Activated CD8-positive, alpha-beta memory T cell treated with anti-CD3 and anti-CD28 coated beads, Interleukin-2, amount 10 ng/mL, durations not matched to agents 7 days and 5 days (primary cell): ENCODE data around the gene FSTL4. TPM values are rescaled to one million over a fixed set of nuclear protein-coding genes. Genes with fewer than 3 reads are reported as not detected.
A peak's percentile ranks its signal among the peaks of the same experiment; 100 is the strongest.

Experiments used
- ATAC-seq: fragments of 150-1000 bp; cut with Tn5 transposase; one replicate; pipeline ENCODE4 v1.10.0; 2021; ENCODE audit warnings: moderate library complexity
- CTCF ChIA-PET: fragments of 350-600 bp; sonication (Branson Sonifier 250); formaldehyde crosslinking; loops from one replicate; lab custom pipeline; 2021; ENCODE audit warnings: antibody characterized with exemption; lab: Charles Lee
- DNase-seq: peaks from one replicate; pipeline ENCODE4 v3.0.0-alpha.2; 2020
- H3K27ac Mint-ChIP-seq: one replicate; pipeline ENCODE4 v1.8.0; 2021; ENCODE audit warnings: mild to moderate bottlenecking, mixed read lengths
- H3K27me3 Mint-ChIP-seq: one replicate; pipeline ENCODE4 v1.8.0; 2021; ENCODE audit warnings: mixed read lengths
- H3K36me3 Mint-ChIP-seq: one replicate; pipeline ENCODE4 v1.8.0; 2021; ENCODE audit warnings: mild to moderate bottlenecking, mixed read lengths
- H3K4me1 Mint-ChIP-seq: one replicate; pipeline ENCODE4 v1.8.0; 2021; ENCODE audit warnings: mixed read lengths
- H3K4me3 Mint-ChIP-seq: one replicate; pipeline ENCODE4 v1.8.0; 2021; ENCODE audit warnings: mild to moderate bottlenecking, moderate library complexity, mixed read lengths
- H3K9me3 Mint-ChIP-seq: one replicate; pipeline ENCODE4 v1.8.0; 2022; ENCODE audit warnings: low read depth, mixed read lengths
- total RNA-seq, 2 experiments: library from RNA; stranded (reverse); gene quantifications; one replicate each; pipeline ENCODE4 v1.2.3, GENCODE V29; 2021

The FSTL4 gene
- total RNA-seq, 2 experiments from 2014 or later, result not detected

DNA sequence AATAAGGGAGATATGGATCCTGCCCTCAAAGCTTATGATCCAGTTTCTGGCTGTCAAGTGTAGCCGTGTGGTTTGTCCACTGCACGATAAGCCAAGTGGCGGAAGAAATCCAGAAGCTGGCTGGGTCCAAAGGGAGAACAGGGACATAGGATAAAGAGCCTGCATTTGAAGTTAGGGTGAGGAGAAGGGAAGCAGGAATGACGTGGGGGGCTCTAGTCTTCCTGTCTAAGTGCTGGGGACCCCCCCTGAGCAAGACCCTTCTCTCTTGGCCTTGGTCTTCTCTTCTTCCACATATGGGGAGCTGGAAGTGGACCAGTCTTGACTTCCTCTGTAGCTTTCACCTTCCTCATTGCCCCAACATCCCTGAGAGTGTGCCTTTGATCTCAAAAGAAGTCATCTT, 186.6 kb downstream of the FSTL4 start:
- no peak overlapping the region for H3K27ac Mint-ChIP-seq
- no peak overlapping the region for H3K4me3 Mint-ChIP-seq
- DNase-seq (no peak), ATAC-seq (no peak)
- H3K4me1 Mint-ChIP-seq, result peaks cover 7% of the 10 kb centered on the region
- CTCF ChIA-PET, result interaction anchor here (0.8 to 2.5 kb wide), 2 partner anchors 187 to 443 kb away, joined by 3 to 7 read pairs; partner anchors contain the start of gene FSTL4
- H3K36me3 Mint-ChIP-seq, result no peaks in the 10 kb centered on the region
- H3K27me3 Mint-ChIP-seq, result peaks cover 22% of the 10 kb centered on the region
- no peaks in the 10 kb centered on the region for H3K9me3 Mint-ChIP-seq

DNA sequence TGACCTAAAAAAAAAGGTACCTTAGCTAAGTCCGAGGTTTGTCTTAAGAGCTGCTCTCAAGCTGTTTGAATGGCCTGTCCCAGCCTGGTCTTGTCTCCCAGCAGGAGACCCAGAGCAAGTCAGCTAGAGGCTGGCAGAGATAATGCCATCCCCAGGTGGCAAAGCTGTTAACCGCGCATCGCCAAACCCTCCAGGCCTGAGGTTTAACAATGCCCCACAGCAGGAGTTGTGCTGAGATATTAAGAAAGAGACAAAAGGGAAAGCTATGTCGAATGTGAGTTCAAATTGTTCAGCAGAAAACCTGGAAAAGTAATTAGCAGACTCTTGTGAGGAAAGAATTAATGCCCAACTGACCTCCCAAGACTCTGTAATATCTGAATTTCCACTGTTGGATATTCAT, 187.1 kb downstream of the FSTL4 start:
- Mint-ChIP-seq H3K4me3 (no peak overlapping the region), H3K36me3 (no peaks in the 10 kb centered on the region), H3K4me1 (peaks cover 7% of the 10 kb centered on the region), H3K27me3 (peaks cover 19% of the 10 kb centered on the region), H3K9me3 (no peaks in the 10 kb centered on the region), H3K27ac (no peak overlapping the region)
- CTCF ChIA-PET, result interaction anchor here (1.2 to 2.5 kb wide), 4 partner anchors 9 to 444 kb away, joined by 3 to 14 read pairs (median 8); no protein-coding TSS in a partner anchor
- ATAC-seq (no peak), DNase-seq (no peak)

DNA sequence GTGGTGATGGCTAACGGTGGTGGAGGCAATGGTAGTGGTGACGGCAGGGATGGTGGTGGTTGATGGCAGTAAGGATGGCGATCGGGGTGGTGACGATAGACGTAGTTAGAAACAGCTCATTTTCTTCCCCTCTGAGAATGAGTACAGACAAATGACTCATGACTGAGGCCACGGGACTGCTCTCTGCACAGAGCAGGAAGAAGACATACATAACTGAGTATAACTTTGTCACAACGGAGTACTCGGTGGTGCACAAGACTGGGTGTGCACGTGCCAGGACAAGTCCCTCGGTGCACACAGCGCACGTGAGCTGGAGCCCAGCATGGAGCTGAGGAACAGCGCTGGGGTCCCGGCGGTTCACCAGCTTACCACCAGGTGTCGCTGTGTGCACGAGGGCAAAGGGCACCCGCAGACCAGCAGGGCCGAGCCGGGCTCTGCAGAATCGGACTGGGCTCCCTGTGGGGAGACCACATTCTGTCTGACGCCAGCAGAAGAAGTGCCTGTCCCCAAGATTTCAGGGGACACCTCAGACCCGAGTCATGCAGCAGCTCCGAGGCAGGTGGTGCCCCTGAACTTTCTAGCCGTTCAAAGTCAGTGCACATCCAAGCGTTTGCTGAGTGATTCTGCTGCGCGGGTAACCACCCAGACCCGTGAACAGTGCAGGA, 188.6 kb downstream of the FSTL4 start:
- peaks cover 16% of the 10 kb centered on the region for H3K27me3 Mint-ChIP-seq
- H3K36me3 Mint-ChIP-seq, result no peaks in the 10 kb centered on the region
- peaks cover 7% of the 10 kb centered on the region for H3K4me1 Mint-ChIP-seq
- CTCF ChIA-PET, result interaction anchor here (0.7 to 2.5 kb wide), 31 partner anchors 10 to 649 kb away, joined by 3 to 14 read pairs (median 3); partner anchors contain the start of gene FSTL4
- H3K4me3 Mint-ChIP-seq, result no peak overlapping the region
- peak; percentile 80 for ATAC-seq
- DNase-seq, result peak; percentile 71
- no peaks in the 10 kb centered on the region for H3K9me3 Mint-ChIP-seq
- no peak overlapping the region for H3K27ac Mint-ChIP-seq

DNA sequence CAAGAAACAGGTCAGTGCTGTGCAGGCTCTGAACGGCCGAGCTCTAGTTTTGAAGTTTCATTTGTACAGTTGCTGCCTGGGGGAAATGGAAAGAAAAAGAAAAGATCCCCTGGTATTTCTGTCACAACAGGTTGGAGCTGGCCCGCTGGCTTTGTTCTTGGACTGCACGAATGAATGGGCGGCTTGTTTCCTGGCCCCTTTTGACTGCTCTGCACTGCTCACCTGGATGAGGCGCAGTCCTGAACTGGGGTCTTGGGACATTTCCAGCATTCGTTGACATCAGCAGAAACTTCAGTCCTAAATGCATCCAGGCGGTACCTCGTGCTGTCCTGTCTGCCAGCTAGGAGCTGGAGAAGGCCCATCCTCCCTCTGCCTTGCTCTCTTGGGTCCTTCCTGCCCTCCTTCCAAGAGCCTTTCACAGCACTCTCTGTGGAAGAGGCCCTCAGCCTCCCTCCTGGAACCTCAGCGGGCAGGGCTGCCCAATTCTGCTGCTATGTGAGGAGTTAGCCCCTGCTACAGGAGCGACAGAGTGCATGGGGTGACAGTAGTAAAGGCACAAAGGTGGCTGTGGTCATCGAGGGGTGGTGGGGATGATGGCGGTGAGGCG, 189.2 kb downstream of the FSTL4 start:
- Mint-ChIP-seq H3K27me3 (peaks cover 16% of the 10 kb centered on the region), H3K27ac (no peak overlapping the region), H3K36me3 (no peaks in the 10 kb centered on the region), H3K4me3 (no peak overlapping the region), H3K9me3 (no peaks in the 10 kb centered on the region), H3K4me1 (peaks cover 7% of the 10 kb centered on the region)
- DNase-seq (no peak), ATAC-seq (no peak)
- CTCF ChIA-PET, result interaction anchor here (0.7 to 2.5 kb wide), 30 partner anchors 9 to 650 kb away, joined by 3 to 14 read pairs (median 3); partner anchors contain the start of gene FSTL4

DNA sequence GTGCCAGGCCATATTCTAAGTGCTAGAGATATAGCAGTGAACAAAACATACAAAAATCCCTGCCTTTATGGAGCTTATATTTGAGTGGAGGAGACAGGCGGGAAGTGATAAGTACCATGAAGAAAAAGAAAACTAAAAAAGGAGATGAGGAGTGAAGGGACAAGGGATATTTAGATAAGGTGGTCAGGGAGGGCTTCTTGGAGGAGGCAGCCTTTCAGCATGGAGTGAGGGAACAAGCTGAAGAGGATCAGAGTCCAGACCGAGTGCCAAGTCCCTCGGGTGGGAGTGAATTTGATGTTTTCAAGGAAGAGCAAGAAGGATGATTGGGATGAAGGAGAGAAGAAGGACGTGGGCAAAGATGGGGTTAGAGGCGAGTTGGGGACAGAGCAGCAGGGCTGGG, 190.5 kb downstream of the FSTL4 start:
- H3K27me3 Mint-ChIP-seq, result peaks cover 22% of the 10 kb centered on the region
- ATAC-seq (no peak), DNase-seq (no peak)

DNA sequence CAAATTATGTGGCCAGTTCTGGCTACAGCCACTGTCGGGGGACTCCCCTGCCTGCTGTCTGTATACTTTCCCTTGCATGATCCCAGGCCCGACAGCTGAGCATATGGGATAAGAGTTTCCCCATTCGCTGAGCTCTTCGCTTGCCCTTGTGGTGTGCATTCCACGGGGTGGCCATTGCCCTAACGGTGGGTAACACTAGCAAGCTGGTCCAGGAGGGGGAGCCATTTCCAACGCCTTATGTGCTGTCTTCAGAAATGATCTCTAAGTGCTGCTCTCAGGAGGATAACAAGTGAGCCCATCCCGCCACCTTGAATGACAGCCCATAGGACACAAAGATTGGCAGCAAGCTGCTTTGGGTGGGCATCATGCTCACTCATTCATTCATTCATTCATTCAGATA, 190.9 kb downstream of the FSTL4 start:
- DNase-seq, result peak; percentile 38
- CTCF ChIA-PET, result interaction anchor here (1.1 to 1.4 kb wide), 3 partner anchors 13 to 448 kb away, joined by 3 to 5 read pairs (median 3); no protein-coding TSS in a partner anchor
- Mint-ChIP-seq H3K27me3 (peaks cover 25% of the 10 kb centered on the region), H3K4me3 (no peak overlapping the region), H3K9me3 (no peaks in the 10 kb centered on the region), H3K4me1 (peaks cover 7% of the 10 kb centered on the region), H3K36me3 (no peaks in the 10 kb centered on the region), H3K27ac (no peak overlapping the region)
- no peak for ATAC-seq

More for the DNA sequence above, 190.5 kb downstream of the FSTL4 start:
- CTCF ChIA-PET, result interaction anchor here (1.1 to 1.4 kb wide), 3 partner anchors 12 to 448 kb away, joined by 3 to 5 read pairs (median 3); no protein-coding TSS in a partner anchor
- Mint-ChIP-seq H3K9me3 (no peaks in the 10 kb centered on the region), H3K36me3 (no peaks in the 10 kb centered on the region), H3K27ac (no peak overlapping the region), H3K4me1 (peaks cover 7% of the 10 kb centered on the region), H3K4me3 (no peak overlapping the region)

DNA sequence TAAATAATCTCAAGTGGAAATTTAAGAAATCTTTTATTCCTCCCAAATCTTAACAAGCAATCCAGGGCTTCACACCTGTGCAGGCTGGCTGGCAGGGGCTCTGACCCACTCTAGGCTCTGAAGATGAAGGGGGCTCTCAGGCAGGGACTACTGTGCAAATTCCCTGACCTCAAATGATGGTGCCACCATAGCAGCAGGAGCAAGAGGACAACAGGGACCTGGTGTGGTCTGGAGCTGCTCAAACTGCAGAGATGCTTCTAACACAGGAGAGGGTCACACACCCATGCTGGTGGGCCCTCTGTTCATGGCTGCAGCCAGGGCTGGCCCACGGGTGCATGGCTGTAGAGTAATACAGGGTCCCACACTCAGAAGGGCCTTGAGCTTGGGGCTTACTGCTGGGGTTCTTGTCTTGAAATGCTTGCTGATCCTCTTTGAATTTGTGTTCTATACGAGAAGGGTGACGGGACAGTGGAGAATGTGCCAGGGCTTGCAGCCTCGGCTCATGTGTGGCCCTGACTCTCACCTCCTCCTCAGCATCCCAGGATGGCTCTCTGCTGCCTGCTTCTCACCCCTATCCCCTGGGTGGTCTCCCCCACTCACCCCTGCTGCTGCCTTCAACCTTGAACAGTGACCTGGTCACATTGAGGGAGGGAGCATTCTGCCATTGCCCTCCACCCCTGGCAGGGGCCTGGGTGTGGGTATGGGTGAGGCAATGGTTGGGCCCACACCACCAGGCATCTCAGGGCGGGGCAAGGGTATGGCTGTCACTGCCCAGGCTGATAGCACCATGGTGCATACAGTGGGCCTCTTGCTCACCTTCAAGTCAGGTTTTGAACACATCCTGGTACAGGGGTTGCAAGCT, 191.7 kb downstream of the FSTL4 start:
- peak; percentile 28 for DNase-seq
- H3K36me3 Mint-ChIP-seq, result no peaks in the 10 kb centered on the region
- ATAC-seq, result no peak
- no peak overlapping the region for H3K27ac Mint-ChIP-seq
- peaks cover 30% of the 10 kb centered on the region for H3K27me3 Mint-ChIP-seq
- no peaks in the 10 kb centered on the region for H3K9me3 Mint-ChIP-seq
- peaks cover 7% of the 10 kb centered on the region for H3K4me1 Mint-ChIP-seq
- CTCF ChIA-PET, result interaction anchor here (1.1 to 1.4 kb wide), 3 partner anchors 13 to 449 kb away, joined by 3 to 5 read pairs (median 3); no protein-coding TSS in a partner anchor
- H3K4me3 Mint-ChIP-seq, result no peak overlapping the region

DNA sequence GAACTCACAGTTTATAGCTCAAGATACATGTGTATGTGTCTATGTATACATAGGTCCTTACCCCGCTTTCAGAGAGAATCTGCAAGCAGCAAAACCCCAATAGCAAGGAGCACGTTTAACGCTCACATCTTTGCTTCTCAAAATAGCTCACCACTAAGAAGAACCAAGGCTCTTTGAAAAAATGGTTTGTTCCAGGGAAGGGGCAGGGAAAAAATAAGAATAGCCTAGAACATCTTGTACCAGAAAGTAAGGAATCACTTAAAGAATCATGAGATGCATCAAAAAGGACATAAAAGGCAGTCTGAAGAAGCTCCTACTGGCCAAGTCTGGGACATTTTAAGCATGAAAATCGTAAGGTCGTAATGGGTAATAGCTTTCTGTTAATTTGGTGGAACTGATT, 196.4 kb downstream of the FSTL4 start:
- no peak for ATAC-seq
- H3K4me3 Mint-ChIP-seq, result no peak overlapping the region
- no peaks in the 10 kb centered on the region for H3K4me1 Mint-ChIP-seq
- no peak for DNase-seq
- CTCF ChIA-PET, result interaction anchor here (0.7 kb wide), 1 partner anchor 10 kb away, joined by 3 read pairs; no protein-coding TSS in a partner anchor
- H3K36me3 Mint-ChIP-seq, result no peaks in the 10 kb centered on the region
- H3K27me3 Mint-ChIP-seq, result peaks cover 42% of the 10 kb centered on the region
- no peak overlapping the region for H3K27ac Mint-ChIP-seq
- no peaks in the 10 kb centered on the region for H3K9me3 Mint-ChIP-seq

DNA sequence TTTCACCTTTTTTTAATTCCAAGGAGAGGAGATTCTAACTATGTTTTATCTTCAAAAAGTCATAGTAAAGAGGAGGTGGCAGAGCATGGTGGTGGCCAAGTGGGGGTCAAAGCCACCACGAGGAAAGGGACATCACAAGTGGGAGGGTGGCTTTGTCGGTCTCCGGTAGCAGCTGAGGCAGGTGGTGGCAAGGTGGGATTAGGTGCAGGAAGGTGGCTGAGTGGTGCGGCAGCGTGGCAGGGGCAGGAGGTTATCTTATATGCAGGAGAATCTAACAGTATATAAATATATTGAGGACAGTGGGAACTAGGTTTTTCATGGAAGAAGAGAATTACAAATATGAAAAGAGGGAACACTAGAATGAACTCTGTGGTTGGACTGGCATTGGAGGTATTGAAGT, 196.8 kb downstream of the FSTL4 start:
- Mint-ChIP-seq H3K36me3 (no peaks in the 10 kb centered on the region), H3K4me3 (no peak overlapping the region), H3K4me1 (no peaks in the 10 kb centered on the region), H3K27ac (no peak overlapping the region), H3K9me3 (no peaks in the 10 kb centered on the region), H3K27me3 (peaks cover 45% of the 10 kb centered on the region)
- DNase-seq (peak; percentile 26), ATAC-seq (no peak)
- CTCF ChIA-PET, result interaction anchor here (0.7 kb wide), 1 partner anchor 9 kb away, joined by 3 read pairs; no protein-coding TSS in a partner anchor

DNA sequence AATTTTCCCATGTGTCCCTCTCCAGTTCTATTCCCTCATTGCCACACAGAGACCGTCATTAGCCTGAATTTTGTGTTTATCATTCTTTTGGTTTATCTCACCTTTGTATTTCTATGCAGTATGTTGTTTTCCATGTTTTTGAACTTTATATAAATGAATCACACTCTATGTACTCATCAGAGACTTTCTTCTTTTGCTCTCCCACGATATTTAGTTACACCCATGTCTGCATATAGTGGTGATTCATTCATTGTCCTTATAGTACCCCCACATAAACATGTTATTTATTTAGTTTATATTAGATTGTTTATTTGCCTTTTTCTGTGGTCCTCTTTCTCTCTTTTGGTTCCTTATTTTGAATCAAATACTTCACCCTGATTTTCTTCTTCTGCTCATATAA, 199.7 kb downstream of the FSTL4 start:
- DNase-seq (no peak), ATAC-seq (no peak)
- peaks cover 51% of the 10 kb centered on the region for H3K27me3 Mint-ChIP-seq
- H3K4me3 Mint-ChIP-seq, result no peak overlapping the region
- no peaks in the 10 kb centered on the region for H3K9me3 Mint-ChIP-seq
- H3K27ac Mint-ChIP-seq, result no peak overlapping the region
- no peaks in the 10 kb centered on the region for H3K36me3 Mint-ChIP-seq
- CTCF ChIA-PET, result no interaction called here
- no peaks in the 10 kb centered on the region for H3K4me1 Mint-ChIP-seq

DNA sequence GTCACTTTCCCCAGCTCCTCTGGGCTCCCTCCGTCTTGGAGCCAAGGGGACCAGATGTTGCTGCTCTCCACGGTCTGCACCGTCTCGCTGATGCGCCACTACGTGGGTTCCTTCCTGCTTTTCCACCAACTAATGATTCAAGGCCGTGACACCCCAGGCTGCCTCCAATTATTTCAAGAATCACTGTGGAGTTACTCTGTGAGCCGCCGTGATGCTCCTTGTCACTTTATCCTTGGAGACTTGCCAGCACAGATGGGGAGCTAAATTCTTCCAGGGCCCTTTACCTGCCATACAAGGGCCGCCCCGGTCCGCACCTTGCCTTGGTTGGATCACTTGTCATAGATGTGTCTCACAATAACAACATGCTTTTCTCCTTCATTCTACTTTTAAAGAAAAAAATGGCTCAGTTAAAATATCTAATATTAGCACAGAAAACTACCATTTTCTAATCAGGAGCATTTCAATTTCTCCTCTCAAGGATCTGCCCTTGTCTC, 202.0 kb downstream of the FSTL4 start:
- CTCF ChIA-PET, result interaction anchor here (2.4 kb wide), 1 partner anchor 13 kb away, joined by 7 read pairs; no protein-coding TSS in a partner anchor

DNA sequence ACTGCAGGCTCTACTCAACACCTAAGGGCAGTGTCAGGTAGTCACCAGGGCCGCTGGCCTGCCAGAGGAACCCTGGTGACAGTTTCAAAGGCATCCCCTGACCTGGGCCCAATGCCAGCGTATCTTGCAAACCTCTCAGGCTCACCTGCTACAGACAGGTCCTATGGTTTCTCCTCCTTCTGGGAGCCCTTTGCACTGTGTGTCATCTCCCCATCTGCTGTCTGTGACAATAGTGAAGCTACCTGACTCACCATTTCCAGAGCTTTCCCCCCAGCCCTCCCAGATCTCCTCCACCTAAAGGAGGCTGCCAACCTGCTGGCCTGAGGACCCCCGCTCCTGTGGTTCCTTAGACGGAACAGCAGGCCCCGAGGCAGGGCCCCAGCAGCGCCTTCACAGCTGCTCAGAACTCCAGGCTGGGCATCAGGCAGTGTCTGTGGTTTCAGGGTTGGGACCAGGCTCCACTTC, 203.1 kb downstream of the FSTL4 start:
- Mint-ChIP-seq H3K4me3 (no peak overlapping the region), H3K9me3 (no peaks in the 10 kb centered on the region), H3K27me3 (peaks cover 28% of the 10 kb centered on the region), H3K27ac (no peak overlapping the region), H3K36me3 (no peaks in the 10 kb centered on the region), H3K4me1 (peaks cover 3% of the 10 kb centered on the region)
- no peak for ATAC-seq
- DNase-seq, result peak; percentile 18
- CTCF ChIA-PET, result interaction anchor here (2.4 kb wide), 1 partner anchor 15 kb away, joined by 7 read pairs; no protein-coding TSS in a partner anchor

More for the DNA sequence above, 202.0 kb downstream of the FSTL4 start:
- H3K4me1 Mint-ChIP-seq, result no peaks in the 10 kb centered on the region
- peaks cover 32% of the 10 kb centered on the region for H3K27me3 Mint-ChIP-seq
- H3K4me3 Mint-ChIP-seq, result no peak overlapping the region
- H3K36me3 Mint-ChIP-seq, result no peaks in the 10 kb centered on the region
- ATAC-seq (no peak), DNase-seq (peak; percentile 38)
- H3K9me3 Mint-ChIP-seq, result no peaks in the 10 kb centered on the region
- no peak overlapping the region for H3K27ac Mint-ChIP-seq
